Activated CD4-positive, alpha-beta memory T cell treated with anti-CD3 and anti-CD28 coated beads for 36 hours (primary cell): Measurements from ENCODE around the gene MTHFSD. TPM values are rescaled to one million over a fixed set of nuclear protein-coding genes. Genes with fewer than 3 reads are reported as not detected.

Experiments
- CTCF ChIA-PET: fragments of 350-600 bp; sonication (Branson Sonifier 250); formaldehyde crosslinking; loops from one replicate; lab custom pipeline; 2021; ENCODE audit warnings: antibody characterized with exemption, inconsistent platforms; lab: Charles Lee
- POLR2A ChIA-PET: fragments of 350-600 bp; sonication (Branson Sonifier 250); formaldehyde crosslinking; loops from one replicate; lab custom pipeline; 2021; ENCODE audit warnings: antibody characterized with exemption; lab: Charles Lee
- DNase-seq: peaks from one replicate; pipeline ENCODE4 v3.0.0-alpha.2; 2020
- H3K27ac Mint-ChIP-seq: one replicate; pipeline ENCODE4 v1.8.0; 2021; ENCODE audit warnings: mixed read lengths
- H3K27me3 Mint-ChIP-seq: one replicate; pipeline ENCODE4 v1.8.0; 2021; ENCODE audit warnings: mixed read lengths
- H3K36me3 Mint-ChIP-seq: one replicate; pipeline ENCODE4 v1.8.0; 2021; ENCODE audit warnings: mixed read lengths
- H3K4me1 Mint-ChIP-seq: one replicate; pipeline ENCODE4 v1.8.0; 2021; ENCODE audit warnings: low read depth, mixed read lengths
- H3K4me3 Mint-ChIP-seq: one replicate; pipeline ENCODE4 v1.8.0; 2021; ENCODE audit warnings: mild to moderate bottlenecking, mixed read lengths
- H3K9me3 Mint-ChIP-seq: one replicate; pipeline ENCODE4 v1.8.0; 2021; ENCODE audit warnings: mixed read lengths
- intact Hi-C: fragments of 100-400 bp; cut with micrococcal nuclease; formaldehyde crosslinking; loops from one replicate; pipeline ENCODE4 v1.15.1; 2023
- total RNA-seq, 2 experiments: library from RNA; stranded (reverse); gene quantifications; one replicate each; pipeline ENCODE4 v1.2.3, GENCODE V29; 2021

MTHFSD gene
- total RNA-seq, 2 experiments from 2014 or later: 17.9 to 19.0 TPM

DNA sequence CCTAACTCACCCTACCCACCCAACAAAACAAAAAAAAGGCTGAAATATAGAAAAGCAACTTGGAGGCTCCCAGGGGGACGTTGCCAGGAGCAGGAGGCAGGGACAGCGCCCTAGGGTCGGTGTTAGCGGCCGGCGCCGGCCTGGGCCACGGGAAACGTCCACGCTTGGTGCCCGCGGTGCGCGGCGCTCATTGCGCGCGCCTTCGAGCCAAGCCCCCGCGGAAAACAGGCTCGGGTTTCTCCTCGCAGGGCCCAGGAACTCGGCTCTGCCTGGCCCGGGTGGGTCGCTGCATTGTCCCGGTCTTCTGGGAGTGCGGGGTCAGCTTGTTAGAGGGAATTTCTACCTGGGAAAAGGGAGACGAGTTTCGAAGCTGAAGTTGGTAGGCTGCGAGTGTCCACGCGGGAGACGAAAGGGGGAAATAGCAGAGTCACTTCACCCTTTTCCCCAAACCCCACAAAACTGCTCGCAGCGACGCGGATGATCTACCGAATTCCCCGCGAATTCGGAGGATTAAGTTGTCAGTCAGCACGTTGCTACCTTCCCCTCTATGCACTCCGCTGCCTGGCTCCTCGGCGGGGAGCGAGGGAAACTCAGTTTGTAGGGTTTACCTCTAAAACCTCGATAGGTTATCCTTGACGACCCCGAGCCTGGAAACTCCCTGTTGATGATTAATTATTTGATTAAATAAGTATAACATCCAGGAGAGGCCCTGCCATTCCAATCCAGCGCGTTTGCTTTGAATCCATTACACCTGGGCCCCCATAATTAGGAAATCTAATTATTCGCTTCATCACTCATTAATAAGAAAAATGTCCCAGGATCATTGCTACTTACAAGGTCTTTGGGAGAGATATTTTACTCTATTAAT, 10.8 kb upstream of the MTHFSD start:
- peaks cover 56% of the 10 kb centered on the region for H3K27me3 Mint-ChIP-seq
- no peak overlapping the region for H3K4me3 Mint-ChIP-seq
- no peaks in the 10 kb centered on the region for H3K9me3 Mint-ChIP-seq
- DNase-seq: no peak
- no peaks in the 10 kb centered on the region for H3K36me3 Mint-ChIP-seq
- no peak overlapping the region for H3K27ac Mint-ChIP-seq
- POLR2A ChIA-PET: no interaction called here
- H3K4me1 Mint-ChIP-seq: peaks cover 11% of the 10 kb centered on the region
- intact Hi-C loops: loop anchor here (2.0 to 10.0 kb wide), 3 partner anchors 59 to 1069 kb away; no protein-coding TSS in a partner anchor
- CTCF ChIA-PET: interaction anchor here (1.0 kb wide), 1 partner anchor 496 kb away, joined by 3 read pairs; no protein-coding TSS in a partner anchor

- Mint-ChIP-seq H3K4me3 (no peak overlapping the region), H3K4me1 (peaks cover 11% of the 10 kb centered on the region), H3K9me3 (no peaks in the 10 kb centered on the region), H3K27me3 (peaks cover 52% of the 10 kb centered on the region), H3K27ac (no peak overlapping the region), H3K36me3 (no peaks in the 10 kb centered on the region)
- intact Hi-C loops: loop anchor here (2.0 to 10.0 kb wide), 3 partner anchors 58 to 1070 kb away; no protein-coding TSS in a partner anchor
- no peak for DNase-seq
- CTCF ChIA-PET: interaction anchor here (0.8 to 4.4 kb wide), 13 partner anchors 11 to 1071 kb away, joined by 3 to 48 read pairs (median 4); no protein-coding TSS in a partner anchor
- POLR2A ChIA-PET: no interaction called here
Measured at GRCh38 chr16:86565181-86565631, 10.2 kb upstream of the MTHFSD start.

DNA sequence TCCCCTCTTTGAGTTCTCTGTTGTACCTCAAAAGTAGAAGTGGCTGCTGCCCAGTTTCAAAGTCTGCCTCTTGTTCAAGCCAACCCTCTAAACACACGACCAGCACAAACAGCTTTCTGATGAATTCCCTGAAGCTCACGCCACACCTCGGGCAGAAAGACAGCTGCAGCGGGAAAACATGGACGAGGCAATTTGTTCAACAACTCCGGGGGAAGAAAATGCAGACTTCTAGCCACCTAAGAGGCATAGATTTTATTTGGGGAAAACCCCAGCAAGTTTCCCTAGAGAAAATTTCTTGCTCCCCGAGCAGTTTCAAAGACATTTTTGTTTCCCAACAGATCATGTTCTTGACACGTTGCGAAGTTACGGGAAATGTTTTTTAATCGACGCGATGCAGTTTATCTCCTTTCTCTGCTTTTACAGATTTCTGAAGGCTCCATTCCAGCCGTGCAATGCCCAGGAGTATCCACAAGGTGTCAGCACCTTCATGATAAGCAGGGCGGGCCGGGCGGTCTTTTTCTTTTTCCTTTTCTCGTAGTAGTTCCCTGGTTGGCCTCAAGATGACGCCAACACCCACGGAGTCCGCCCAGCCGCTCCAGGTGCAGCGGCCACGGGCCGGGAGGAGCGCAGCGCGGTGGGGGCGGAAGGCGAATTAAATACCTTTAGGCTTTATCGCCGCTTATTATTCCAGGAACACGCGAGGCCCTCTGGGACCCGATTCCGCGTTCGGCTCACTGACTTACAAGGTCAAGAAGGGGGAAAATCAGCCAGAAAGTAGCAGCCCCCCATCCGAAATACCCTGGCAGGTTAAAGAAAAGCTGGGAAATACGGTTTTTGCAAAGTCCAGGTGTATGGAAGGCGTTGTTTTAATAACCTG, 8.7 kb upstream of the MTHFSD start:
- intact Hi-C loops: loop anchor here (1.0 to 10.0 kb wide), 5 partner anchors 197 to 1071 kb away; no protein-coding TSS in a partner anchor
- peak overlapping the region; percentile 23 for H3K27ac Mint-ChIP-seq
- peak; percentile 91 for DNase-seq
- ChIA-PET CTCF (interaction anchor here (0.6 to 4.4 kb wide), 15 partner anchors 8 to 1073 kb away, joined by 3 to 48 read pairs (median 4); no protein-coding TSS in a partner anchor), POLR2A (no interaction called here)
- peaks cover 48% of the 10 kb centered on the region for H3K27me3 Mint-ChIP-seq
- no peak overlapping the region for H3K4me3 Mint-ChIP-seq
- no peaks in the 10 kb centered on the region for H3K9me3 Mint-ChIP-seq
- H3K4me1 Mint-ChIP-seq: peaks cover 10% of the 10 kb centered on the region
- H3K36me3 Mint-ChIP-seq: no peaks in the 10 kb centered on the region

DNA sequence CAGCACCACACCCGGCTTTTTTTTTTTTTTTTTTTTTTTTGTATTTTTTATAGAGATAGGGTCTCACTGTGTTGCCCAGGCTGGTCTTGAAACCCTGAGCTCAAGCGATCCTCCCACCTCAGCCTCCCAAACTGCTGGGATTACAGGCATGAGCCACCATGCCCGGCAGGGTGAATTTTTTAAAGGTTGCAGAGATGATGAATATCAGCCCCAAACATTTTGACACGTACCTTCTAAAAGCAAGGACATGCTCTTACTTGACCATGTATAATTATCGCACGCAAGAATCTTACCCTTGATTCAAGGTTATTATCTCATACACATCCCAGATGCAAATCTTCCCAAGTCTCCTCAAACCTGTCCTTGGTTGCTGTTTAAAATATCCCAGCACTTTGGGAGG, 7.3 kb upstream of the MTHFSD start:
- intact Hi-C loops: loop anchor here (2.0 to 10.0 kb wide), 2 partner anchors 716 to 1072 kb away; no protein-coding TSS in a partner anchor
- H3K27me3 Mint-ChIP-seq: peaks cover 44% of the 10 kb centered on the region
- no peak for DNase-seq
- H3K27ac Mint-ChIP-seq: no peak overlapping the region
- ChIA-PET POLR2A (no interaction called here), CTCF (interaction anchor here (1.0 to 4.4 kb wide), 6 partner anchors 8 to 1074 kb away, joined by 3 to 48 read pairs (median 14); no protein-coding TSS in a partner anchor)
- no peak overlapping the region for H3K4me3 Mint-ChIP-seq
- H3K9me3 Mint-ChIP-seq: no peaks in the 10 kb centered on the region
- H3K36me3 Mint-ChIP-seq: no peaks in the 10 kb centered on the region
- peaks cover 8% of the 10 kb centered on the region for H3K4me1 Mint-ChIP-seq

- Mint-ChIP-seq H3K4me3 (no peak overlapping the region), H3K9me3 (no peaks in the 10 kb centered on the region), H3K27me3 (peaks cover 29% of the 10 kb centered on the region), H3K4me1 (peaks cover 12% of the 10 kb centered on the region), H3K36me3 (peaks cover 2% of the 10 kb centered on the region), H3K27ac (no peak overlapping the region)
- intact Hi-C loops: loop anchor here (10.0 kb wide), 1 partner anchor 1075 kb away; no protein-coding TSS in a partner anchor
- ChIA-PET POLR2A (interaction anchor here (0.6 kb wide), 1 partner anchor 683 kb away, joined by 3 read pairs; no protein-coding TSS in a partner anchor), CTCF (no interaction called here)
- DNase-seq: no peak
Measured at GRCh38 chr16:86559802-86560305, 4.8 kb upstream of the MTHFSD start.

DNA sequence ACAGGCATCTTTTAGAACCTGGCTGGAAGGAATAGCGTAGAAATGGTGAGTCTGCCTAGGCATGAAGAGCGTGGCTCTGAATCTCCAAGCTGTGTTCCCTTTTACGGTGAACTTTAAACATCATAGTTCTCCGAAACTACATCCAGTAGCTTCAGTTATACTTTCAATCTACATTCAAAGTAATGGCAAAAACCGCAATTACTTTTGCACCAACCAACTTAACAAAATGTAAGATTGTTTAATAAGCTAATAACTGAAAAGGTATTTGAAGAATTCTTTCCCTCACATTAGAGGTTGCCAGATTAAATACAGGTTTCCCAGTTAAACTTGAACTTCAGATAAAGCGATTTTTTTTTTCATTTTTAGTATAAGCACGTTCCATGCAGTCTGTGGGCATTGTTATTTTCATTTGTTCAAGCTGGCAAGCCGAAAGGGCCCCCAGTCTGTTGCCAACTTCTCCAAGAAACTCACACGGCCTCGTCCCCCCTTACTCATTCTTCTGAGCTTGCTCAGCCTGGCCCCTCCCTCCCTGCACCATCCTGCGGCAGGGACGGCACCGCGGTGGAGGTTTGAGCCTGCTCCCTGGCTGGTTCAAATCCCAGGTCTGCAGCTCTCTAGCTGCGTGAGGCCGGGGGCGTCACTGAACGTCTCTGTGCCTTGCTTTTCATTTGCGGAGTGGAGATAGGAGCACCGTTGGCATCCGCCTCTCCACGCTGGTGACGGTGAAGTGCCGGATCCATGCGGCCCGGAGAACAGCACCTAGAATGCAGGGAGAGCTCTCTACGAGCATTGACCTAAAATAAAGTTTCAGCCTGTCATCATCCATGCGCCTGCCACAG, 3.5 kb upstream of the MTHFSD start:
- peaks cover 14% of the 10 kb centered on the region for H3K4me1 Mint-ChIP-seq
- no peak for DNase-seq
- H3K9me3 Mint-ChIP-seq: no peaks in the 10 kb centered on the region
- peaks cover 17% of the 10 kb centered on the region for H3K27me3 Mint-ChIP-seq
- H3K36me3 Mint-ChIP-seq: peaks cover 8% of the 10 kb centered on the region
- intact Hi-C loops: no loop called here
- H3K27ac Mint-ChIP-seq: no peak overlapping the region
- ChIA-PET POLR2A (interaction anchor here (0.6 kb wide), 1 partner anchor 58 kb away, joined by 3 read pairs; no protein-coding TSS in a partner anchor), CTCF (interaction anchor here (1.4 kb wide), 1 partner anchor 315 kb away, joined by 5 read pairs; no protein-coding TSS in a partner anchor)
- H3K4me3 Mint-ChIP-seq: no peak overlapping the region

DNA sequence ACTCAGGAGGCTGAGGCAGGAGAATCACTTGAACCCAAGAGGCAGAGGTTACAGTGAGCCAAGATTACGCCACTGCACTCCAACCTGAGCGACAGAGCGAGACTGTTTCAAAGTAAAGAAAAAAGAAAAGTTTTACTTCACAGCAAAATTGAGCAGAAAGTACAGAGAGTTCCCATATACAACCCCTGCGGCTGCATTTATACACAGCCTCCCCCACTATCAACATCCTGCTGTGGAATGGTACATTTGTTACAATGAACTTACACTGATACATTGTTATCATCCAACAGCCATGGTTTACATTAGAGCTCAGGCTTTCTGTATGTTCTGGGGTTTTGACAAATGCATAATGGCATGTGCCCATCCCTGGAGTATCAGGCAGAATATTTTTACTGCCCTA, 2.6 kb upstream of the MTHFSD start:
- Mint-ChIP-seq H3K4me3 (no peak overlapping the region), H3K4me1 (peaks cover 13% of the 10 kb centered on the region), H3K27ac (no peak overlapping the region), H3K9me3 (no peaks in the 10 kb centered on the region), H3K27me3 (peaks cover 12% of the 10 kb centered on the region), H3K36me3 (peaks cover 10% of the 10 kb centered on the region)
- POLR2A ChIA-PET: no interaction called here
- DNase-seq: no peak
- CTCF ChIA-PET: no interaction called here
- intact Hi-C loops: no loop called here

DNA sequence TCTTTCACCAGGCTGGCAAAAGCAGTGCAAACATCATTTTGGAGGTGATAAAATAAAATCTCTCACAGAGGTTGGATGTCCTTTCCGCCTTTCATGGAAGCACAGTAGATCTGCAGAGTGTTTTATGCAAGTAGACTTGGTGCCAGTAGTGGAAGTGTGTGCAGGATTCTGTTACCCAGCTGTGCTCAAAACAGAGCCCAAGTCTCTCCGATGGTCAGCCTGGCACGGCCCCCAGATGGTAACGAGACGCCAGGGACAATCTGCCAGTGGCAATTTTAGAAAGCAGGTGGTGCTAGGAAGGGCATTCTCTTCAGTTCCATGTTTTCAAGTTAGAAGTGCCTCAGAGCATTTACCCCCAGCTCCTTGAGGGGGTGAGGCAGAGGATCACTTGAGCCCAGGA, 1.5 kb upstream of the MTHFSD start:
- Mint-ChIP-seq H3K4me3 (peak overlapping the region; percentile 87), H3K27me3 (peaks cover 11% of the 10 kb centered on the region), H3K36me3 (peaks cover 10% of the 10 kb centered on the region), H3K27ac (no peak overlapping the region), H3K9me3 (no peaks in the 10 kb centered on the region), H3K4me1 (peaks cover 14% of the 10 kb centered on the region)
- intact Hi-C loops: no loop called here
- no peak for DNase-seq
- POLR2A ChIA-PET: no interaction called here
- CTCF ChIA-PET: interaction anchor here (1.0 kb wide), 1 partner anchor 506 kb away, joined by 4 read pairs; no protein-coding TSS in a partner anchor

GRCh38 chr16:86555704-86556075, 655 bp upstream of the MTHFSD start:
- CTCF ChIA-PET: interaction anchor here (0.8 to 1.2 kb wide), 2 partner anchors 8 to 1079 kb away, joined by 3 read pairs; no protein-coding TSS in a partner anchor
- H3K36me3 Mint-ChIP-seq: peaks cover 13% of the 10 kb centered on the region
- POLR2A ChIA-PET: no interaction called here
- peak overlapping the region; percentile 87 for H3K4me3 Mint-ChIP-seq
- H3K27ac Mint-ChIP-seq: peak overlapping the region; percentile 93
- intact Hi-C loops: no loop called here
- H3K9me3 Mint-ChIP-seq: no peaks in the 10 kb centered on the region
- DNase-seq: no peak
- peaks cover 9% of the 10 kb centered on the region for H3K27me3 Mint-ChIP-seq
- peaks cover 14% of the 10 kb centered on the region for H3K4me1 Mint-ChIP-seq

- CTCF ChIA-PET: no interaction called here
- Mint-ChIP-seq H3K27ac (peak overlapping the region; percentile 93), H3K36me3 (peaks cover 13% of the 10 kb centered on the region), H3K4me1 (peaks cover 14% of the 10 kb centered on the region), H3K4me3 (peak overlapping the region; percentile 87), H3K27me3 (peaks cover 4% of the 10 kb centered on the region), H3K9me3 (no peaks in the 10 kb centered on the region)
- intact Hi-C loops: no loop called here
- POLR2A ChIA-PET: no interaction called here
- DNase-seq: no peak
Measured at GRCh38 chr16:86554599-86554916, 477 bp downstream of the MTHFSD start.

- H3K9me3 Mint-ChIP-seq: no peaks in the 10 kb centered on the region
- no peak overlapping the region for H3K27ac Mint-ChIP-seq
- intact Hi-C loops: no loop called here
- H3K4me3 Mint-ChIP-seq: no peak overlapping the region
- H3K4me1 Mint-ChIP-seq: peaks cover 17% of the 10 kb centered on the region
- POLR2A ChIA-PET: no interaction called here
- H3K27me3 Mint-ChIP-seq: no peaks in the 10 kb centered on the region
- no peak for DNase-seq
- H3K36me3 Mint-ChIP-seq: peaks cover 14% of the 10 kb centered on the region
- CTCF ChIA-PET: interaction anchor here (1.1 kb wide), 1 partner anchor 33 kb away, joined by 3 read pairs; no protein-coding TSS in a partner anchor
Measured at GRCh38 chr16:86553356-86553755, 1.7 kb downstream of the MTHFSD start.
